H1 (cell line): Measurements from ENCODE around the gene RHBDD2. TPM values are rescaled to one million over a fixed set of nuclear protein-coding genes. Genes with fewer than 3 reads are reported as not detected.

ENCODE experiments used
- CBX8 ChIP-seq: fragments of 300-800, 300-1000 bp; sonication (generic); IDR thresholded peaks from 2 replicates; pipeline ENCODE4 v1.7.1; 2016; ENCODE audit warnings: low read depth, low read length, borderline replicate concordance
- CHD7 ChIP-seq: fragments of 300-600 bp; sonication (generic); IDR thresholded peaks from 2 replicates; pipeline ENCODE4 v1.7.1; 2012; ENCODE audit warnings: low read length, moderate library complexity, mild to moderate bottlenecking, inconsistent platforms; ENCODE audit not compliant: insufficient replicate concordance
- CREB1 ChIP-seq: IDR thresholded peaks from 2 replicates; pipeline ENCODE4 v1.6.1; 2012; ENCODE audit warnings: inconsistent platforms
- FOSL1 ChIP-seq: IDR thresholded peaks from 2 replicates; pipeline ENCODE4 v1.6.1; 2011; ENCODE audit warnings: mild to moderate bottlenecking, low read depth, low read length, moderate library complexity; ENCODE audit not compliant: insufficient read depth
- GABPA ChIP-seq: IDR thresholded peaks from 2 replicates; pipeline ENCODE4 v1.6.1; 2011; ENCODE audit warnings: mild to moderate bottlenecking, low read length, moderate library complexity, borderline replicate concordance; ENCODE audit not compliant: insufficient read depth
- HDAC6 ChIP-seq: IDR thresholded peaks from one replicate; pipeline ENCODE4 v1.7.1; 2012; ENCODE audit warnings: low read depth, mild to moderate bottlenecking, inconsistent platforms, low read length, moderate library complexity
- KDM4A ChIP-seq: IDR thresholded peaks from one replicate; pipeline ENCODE4 v1.7.1; 2012; ENCODE audit warnings: low read depth, mild to moderate bottlenecking, moderate library complexity, low read length, inconsistent platforms; ENCODE audit not compliant: severe bottlenecking
- POLR2AphosphoS5 ChIP-seq: IDR thresholded peaks from 2 replicates; pipeline ENCODE4 v1.6.1; 2011; ENCODE audit warnings: low read depth, low read length
- RXRA ChIP-seq: IDR thresholded peaks from 2 replicates; pipeline ENCODE4 v1.6.1; 2011; ENCODE audit warnings: low read depth, mild to moderate bottlenecking, low read length, moderate library complexity; ENCODE audit not compliant: insufficient read depth
- SIRT6 ChIP-seq: IDR thresholded peaks from one replicate; pipeline ENCODE4 v1.7.1; 2012; ENCODE audit warnings: low read length, inconsistent platforms
- SP2 ChIP-seq: IDR thresholded peaks from 2 replicates; pipeline ENCODE4 v1.6.1; 2012; ENCODE audit warnings: mild to moderate bottlenecking, low read length, inconsistent platforms
- TAF7 ChIP-seq: optimal IDR thresholded peaks from 2 replicates; pipeline ENCODE3; 2011; ENCODE audit warnings: low read depth, mild to moderate bottlenecking, inconsistent platforms, low read length, moderate library complexity, borderline replicate concordance
- polyA plus RNA-seq, 7 experiments: library from polyadenylated mRNA; depleted of rRNA in 3 of 7; stranded (reverse) in 5 of 7; unstranded in 2 of 7; fragments of >200 nt in 5 of 7; fragments of 200-250 nt in 2 of 7; gene quantifications; 1 replicate in 5 of 7; 2 replicates in 1 of 7; 4 replicates in 1 of 7; pipeline versions ENCODE4 v1.2.1 to v1.2.3, GENCODE V29; 2011 to 2013; ENCODE audit warnings: missing spikeins in 2 of 7, mixed read lengths in 2 of 7
- total RNA-seq: library from RNA; stranded (reverse); fragmentation: NEBNext Ultra II Directional; extraction: Animal tissue kit (Norgen Biotek cat#: 25700); gene quantifications from 2 replicates; pipeline ENCODE4 v1.2.1, GENCODE V29; 2021

The RHBDD2 gene
- total and polyA plus RNA-seq, 2 of the 8 experiments (the other 6 are each of a cell fraction or from before 2014, with no cell fraction given) = 28.3 to 65.5 TPM

GRCh38 chr7:75870557-75871161 lies 8.2 kb upstream of the RHBDD2 start (continued):
- TF ChIP-seq CHD7 (no peak), FOSL1 (no peak), KDM4A (no peak), RXRA (no peak), HDAC6 (no peak), TAF7 (no peak), CREB1 (no peak), GABPA (no peak), SP2 (no peak), SIRT6 (no peak), POLR2AphosphoS5 (no peak), CBX8 (no peak)
